GM13977 (cell line): Measurements from ENCODE around the gene MEPE.

ENCODE experiments used
- DNase-seq: peaks from one replicate; pipeline ENCODE4 v3.0.0; 2012; ENCODE audit warnings: low spot score
- in situ Hi-C: fragments of 300-500 bp; cut with MboI; formaldehyde crosslinking; loops from one replicate; pipeline ENCODE4 v1.12.0; 2022; ENCODE audit warnings: low sequenced_read_pairs, low pct_unique_long_range_greater_than_20kb, mixed read lengths, inconsistent platforms; ENCODE audit not compliant: unreplicated experiment
- TF ChIP-seq, protein P1 (sequence below): IDR thresholded peaks from 2 replicates; pipeline ENCODE4 v1.5.1; 2012; ENCODE audit warnings: mild to moderate bottlenecking, control low read depth; ENCODE audit not compliant: insufficient read depth; ENCODE audit errors: extremely low read depth, missing control alignments

MEPE gene

DNA sequence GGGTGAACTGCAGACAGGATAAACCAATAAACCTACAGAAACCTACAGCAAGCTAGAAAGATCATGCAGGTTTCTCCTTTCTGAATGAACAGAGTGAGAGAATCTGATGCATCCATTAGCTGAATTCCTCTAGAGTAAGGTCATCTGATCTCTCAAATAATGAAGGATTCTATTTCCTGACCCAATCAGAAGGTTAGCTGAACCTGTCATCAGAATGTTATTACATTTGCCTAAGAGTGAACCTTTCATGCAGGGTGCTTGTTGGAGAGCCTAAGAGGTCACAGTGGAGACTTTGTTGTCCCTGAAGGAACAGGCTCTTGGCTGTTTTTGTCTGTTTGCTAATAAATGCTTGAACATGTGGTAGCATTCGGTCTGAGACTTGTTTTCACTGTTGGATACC is 24.0 kb downstream of the MEPE start:
- DNase-seq = no peak
- in situ Hi-C loops = loop anchor here (10.0 kb wide), 1 partner anchor 358 kb away; no protein-coding TSS in a partner anchor
- TF ChIP-seq, protein P1, sequence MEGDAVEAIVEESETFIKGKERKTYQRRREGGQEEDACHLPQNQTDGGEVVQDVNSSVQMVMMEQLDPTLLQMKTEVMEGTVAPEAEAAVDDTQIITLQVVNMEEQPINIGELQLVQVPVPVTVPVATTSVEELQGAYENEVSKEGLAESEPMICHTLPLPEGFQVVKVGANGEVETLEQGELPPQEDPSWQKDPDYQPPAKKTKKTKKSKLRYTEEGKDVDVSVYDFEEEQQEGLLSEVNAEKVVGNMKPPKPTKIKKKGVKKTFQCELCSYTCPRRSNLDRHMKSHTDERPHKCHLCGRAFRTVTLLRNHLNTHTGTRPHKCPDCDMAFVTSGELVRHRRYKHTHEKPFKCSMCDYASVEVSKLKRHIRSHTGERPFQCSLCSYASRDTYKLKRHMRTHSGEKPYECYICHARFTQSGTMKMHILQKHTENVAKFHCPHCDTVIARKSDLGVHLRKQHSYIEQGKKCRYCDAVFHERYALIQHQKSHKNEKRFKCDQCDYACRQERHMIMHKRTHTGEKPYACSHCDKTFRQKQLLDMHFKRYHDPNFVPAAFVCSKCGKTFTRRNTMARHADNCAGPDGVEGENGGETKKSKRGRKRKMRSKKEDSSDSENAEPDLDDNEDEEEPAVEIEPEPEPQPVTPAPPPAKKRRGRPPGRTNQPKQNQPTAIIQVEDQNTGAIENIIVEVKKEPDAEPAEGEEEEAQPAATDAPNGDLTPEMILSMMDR = no peak

DNA sequence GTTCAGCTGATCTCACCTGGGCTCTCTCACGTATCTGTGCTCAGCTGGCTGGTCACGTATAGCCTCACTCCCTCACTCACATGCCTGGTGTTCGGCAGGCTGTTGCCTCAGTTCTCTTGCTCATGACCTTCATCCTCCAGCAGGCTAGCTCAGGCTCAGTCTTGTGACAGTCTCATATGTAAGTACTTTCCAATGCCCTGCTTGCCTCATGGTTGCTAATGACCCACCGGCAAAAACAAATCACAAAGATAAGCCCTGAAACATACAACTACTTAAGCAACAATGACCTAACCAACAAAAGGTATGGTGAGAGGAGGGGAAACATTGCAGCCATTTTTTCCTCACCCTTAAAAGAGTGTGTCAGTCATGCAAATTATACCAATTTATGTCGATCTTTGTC is 25.0 kb downstream of the MEPE start:
- no peak for DNase-seq
- TF ChIP-seq, protein P1 = no peak
- in situ Hi-C loops = loop anchor here (10.0 kb wide), 1 partner anchor 357 kb away; no protein-coding TSS in a partner anchor

DNA sequence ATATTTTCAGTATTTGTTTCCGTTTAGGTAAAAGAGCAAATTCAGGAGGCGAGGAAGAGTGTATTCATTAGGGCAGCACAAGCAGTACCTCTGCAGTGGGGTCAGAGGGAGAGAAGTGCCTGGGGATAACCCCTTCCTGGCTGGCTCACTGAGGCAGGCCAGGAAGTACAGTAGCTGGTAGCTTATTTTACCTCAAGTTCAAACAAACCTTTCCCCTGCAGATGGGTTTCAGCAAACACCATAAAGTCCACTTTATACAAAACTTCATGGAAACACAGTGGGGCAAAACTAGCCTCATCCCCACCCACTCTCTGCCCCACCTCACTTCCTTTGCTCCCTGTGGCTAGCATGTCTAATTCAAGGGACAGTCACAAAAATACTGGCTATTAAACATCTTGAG is 29.5 kb downstream of the MEPE start:
- in situ Hi-C loops = no loop called here
- TF ChIP-seq, protein P1 = no peak
- no peak for DNase-seq

DNA sequence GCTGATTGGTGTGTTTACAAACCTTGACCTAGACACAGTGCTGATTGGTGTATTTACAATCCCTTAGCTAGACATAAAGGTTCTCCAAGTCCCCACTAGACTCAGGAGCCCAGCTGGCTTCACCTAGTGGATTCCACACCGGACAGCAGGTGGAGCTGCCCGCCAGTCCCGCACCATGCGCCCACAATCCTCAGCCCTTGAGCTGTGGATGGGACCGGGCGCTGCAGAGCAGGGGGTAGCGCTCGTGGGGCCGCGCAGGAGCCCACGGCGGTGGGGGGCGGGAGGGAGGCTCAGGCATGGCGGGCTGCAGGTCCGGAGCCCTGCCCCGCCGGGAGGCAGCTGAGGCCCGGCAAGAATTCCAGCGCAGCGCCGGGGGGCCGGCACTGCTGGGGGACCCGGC is 30.7 kb downstream of the MEPE start:
- TF ChIP-seq, protein P1 = no peak
- in situ Hi-C loops = no loop called here
- no peak for DNase-seq

DNA sequence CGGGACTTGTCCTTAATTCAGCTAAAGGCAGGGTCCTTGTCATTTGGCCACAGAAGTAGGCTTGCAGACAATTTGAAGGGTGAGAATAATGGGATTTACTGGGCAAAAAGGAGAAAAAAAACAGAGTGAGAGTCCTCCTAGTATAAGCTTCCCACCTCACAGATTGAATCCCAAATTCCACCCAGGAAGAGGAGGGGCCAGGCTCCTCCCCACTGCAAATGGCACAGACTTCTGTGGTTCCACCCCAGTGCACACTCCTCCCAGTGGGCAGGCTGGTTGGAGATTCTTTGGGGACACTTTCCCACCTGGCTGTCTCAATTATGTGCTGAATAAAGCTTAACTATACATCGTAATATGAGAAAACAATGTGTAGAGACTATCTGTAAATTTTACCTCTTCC is 31.6 kb downstream of the MEPE start:
- in situ Hi-C loops = no loop called here
- no peak for DNase-seq
- TF ChIP-seq, protein P1 = no peak

DNA sequence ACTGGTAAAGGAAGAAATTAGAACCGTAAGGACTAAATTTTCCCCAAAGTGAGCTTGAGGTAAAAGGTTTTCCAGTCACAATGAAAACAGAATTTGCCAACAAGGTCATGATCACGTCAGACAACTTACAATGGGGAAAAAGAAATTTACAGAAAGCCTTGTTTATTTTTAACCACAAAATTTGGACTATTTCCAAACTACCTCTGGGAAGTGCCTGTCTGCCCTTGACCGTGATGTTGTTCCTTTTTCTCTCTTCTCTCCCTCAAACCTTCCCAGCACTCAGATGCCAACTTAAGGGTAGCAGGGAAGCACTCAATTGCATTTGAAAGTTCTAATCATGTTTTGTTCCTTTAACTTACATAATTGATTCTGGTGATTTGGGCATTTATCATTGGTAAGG is 32.5 kb downstream of the MEPE start:
- no peak for DNase-seq
- in situ Hi-C loops = no loop called here
- TF ChIP-seq, protein P1 = no peak
